HG02943 (cell line): Measurements from ENCODE around the gene ZNF773.

Source experiments
- ATAC-seq: cut with Tn5 transposase; IDR thresholded peaks from one replicate; pipeline ENCODE4 v1.9.1; 2021; ENCODE audit warnings: mild to moderate bottlenecking, low read depth, moderate library complexity; ENCODE audit not compliant: unreplicated experiment

ZNF773 gene

GRCh38 chr19:57557659-57558058 lies 57.9 kb downstream of the ZNF773 start:
- ATAC-seq, result no peak
